GM12878 (cell line): ENCODE data around the gene VPS52. TPM values are rescaled to one million over a fixed set of nuclear protein-coding genes. Genes with fewer than 3 reads are reported as not detected.

Experiments
- ATAC-seq: fragments of 200-7000 bp; cut with Tn5 transposase; 3 replicates; pipeline ENCODE4 v1.9.1; 2020; ENCODE audit warnings: mild to moderate bottlenecking, moderate library complexity
- BruUV-seq: library from RNA; stranded (reverse); fragments of 400-500 nt; replicated peaks from 2 replicates; lab custom pipeline; 2021; lab: Mats Ljungman, UMichigan
- CTCF ChIA-PET: fragments of 300-600 bp; sonication (Branson Sonifier 250); formaldehyde crosslinking; extraction: SDS; loops from one replicate; lab custom pipeline; 2021; ENCODE audit warnings: inconsistent platforms; lab: Yijun Ruan, JAX
- POLR2A ChIA-PET: fragments of 350-600 bp; formaldehyde crosslinking; extraction: SDS; loops from one replicate; lab custom pipeline; 2021; ENCODE audit warnings: inconsistent platforms; lab: Charles Lee
- RAD21 ChIA-PET: fragments of 300-600 bp; sonication (Branson Sonifier 250); formaldehyde crosslinking; loops from one replicate; lab custom pipeline; 2023; ENCODE audit warnings: antibody characterized with exemption; ENCODE audit not compliant: unreplicated experiment; lab: Charles Lee
- SMC1A ChIA-PET: fragments of 300-600 bp; sonication (Branson Sonifier 250); formaldehyde crosslinking; loops from one replicate; lab custom pipeline; 2023; ENCODE audit not compliant: unreplicated experiment, uncharacterized antibody; lab: Charles Lee
- DNase-seq: peaks from one replicate; pipeline ENCODE4 v3.0.0-alpha.2; 2011; ENCODE audit warnings: low read depth, low spot score
- FAIRE-seq: peaks from 3 replicates; lab custom pipeline; 2011; peaks lifted over from hg19 to GRCh38; lab: Jason Lieb, UNC
- H2AFZ ChIP-seq: 2 replicates; pipeline ENCODE4 v1.6.0; 2011; ENCODE audit warnings: low read depth, low read length, control low read depth; ENCODE audit not compliant: control insufficient read depth
- H3K27ac ChIP-seq: 2 replicates; pipeline ENCODE4 v1.5.1; 2011; ENCODE audit warnings: control low read depth; ENCODE audit not compliant: control insufficient read depth, insufficient read depth
- H3K27me3 ChIP-seq, 2 experiments: replicated peaks in 1 of 2; 2 replicates each; pipeline versions ENCODE4 v1.6.0 to v1.6.1; 2011; ENCODE audit warnings: low read length in 1 of 2; ENCODE audit not compliant: control insufficient read depth in 2 of 2, insufficient read depth in 2 of 2
- H3K36me3 ChIP-seq, 2 experiments: 2 replicates each; pipeline ENCODE4 v1.5.1; 2011; ENCODE audit warnings: low read length in 1 of 2; ENCODE audit not compliant: control insufficient read depth in 2 of 2, insufficient read depth in 2 of 2
- H3K4me1 ChIP-seq: 2 replicates; pipeline ENCODE4 v1.6.1; 2011; ENCODE audit warnings: mild to moderate bottlenecking, low read length, moderate library complexity, mixed read lengths; ENCODE audit not compliant: control insufficient read depth, insufficient read depth
- H3K4me2 ChIP-seq: 2 replicates; pipeline ENCODE4 v1.6.0; 2011; ENCODE audit warnings: control low read depth; ENCODE audit not compliant: control insufficient read depth, insufficient read depth
- H3K4me3 ChIP-seq: fragments of 200-600 bp; sonication (generic); 2 replicates; pipeline ENCODE4 v1.5.1; 2016
- H3K79me2 ChIP-seq: 2 replicates; pipeline ENCODE4 v1.6.0; 2011; ENCODE audit warnings: low read length; ENCODE audit not compliant: control insufficient read depth, insufficient read depth
- H3K9ac ChIP-seq: 2 replicates; pipeline ENCODE4 v1.8.0; 2011; ENCODE audit warnings: low read length, control low read depth, mixed read lengths; ENCODE audit not compliant: control insufficient read depth, insufficient read depth
- H3K9me3 ChIP-seq: replicated peaks from 3 replicates; pipeline ENCODE4 v1.5.1; 2011; ENCODE audit warnings: mild to moderate bottlenecking, low read length; ENCODE audit not compliant: control insufficient read depth, insufficient read depth
- H4K20me1 ChIP-seq: 2 replicates; pipeline ENCODE4 v1.6.0; 2011; ENCODE audit not compliant: control insufficient read depth, insufficient read depth
- CHD2 ChIP-seq: IDR thresholded peaks from 2 replicates; pipeline ENCODE4 v1.6.1; 2011; ENCODE audit warnings: low read depth, low read length, improper control_type of control experiment, borderline replicate concordance
- CHD4 ChIP-seq: fragments of 200-600 bp; sonication (generic); IDR thresholded peaks from 2 replicates; pipeline ENCODE4 v1.6.1; 2016; ENCODE audit warnings: mild to moderate bottlenecking
- GABPA ChIP-seq: IDR thresholded peaks from 2 replicates; pipeline ENCODE4 v1.6.1; 2014; ENCODE audit warnings: antibody characterized with exemption, low read depth, mild to moderate bottlenecking, inconsistent platforms
- IRF4 ChIP-seq: IDR thresholded peaks from 2 replicates; pipeline ENCODE4 v1.6.1; 2011; ENCODE audit warnings: low read depth, low read length
- LARP7 ChIP-seq: fragments of 450-650 bp; IDR thresholded peaks from 2 replicates; pipeline ENCODE4 v1.6.1; 2017; ENCODE audit warnings: mild to moderate bottlenecking
- MEF2B ChIP-seq: fragments of 450-650 bp; IDR thresholded peaks from 2 replicates; pipeline ENCODE4 v1.6.1; 2018; ENCODE audit warnings: mild to moderate bottlenecking, moderate library complexity; ENCODE audit not compliant: partially characterized antibody, poor library complexity, severe bottlenecking
- MYC ChIP-seq: IDR thresholded peaks from 2 replicates; pipeline ENCODE4 v1.6.1; 2011; ENCODE audit warnings: mild to moderate bottlenecking, low read length, moderate library complexity, inconsistent platforms; ENCODE audit not compliant: insufficient read depth, insufficient replicate concordance, insufficient read length, severe bottlenecking
- NR2C1 ChIP-seq: fragments of 450-650 bp; IDR thresholded peaks from 2 replicates; pipeline ENCODE4 v1.6.1; 2017; ENCODE audit warnings: antibody characterized with exemption, mild to moderate bottlenecking, moderate library complexity
- POLR2A ChIP-seq: IDR thresholded peaks from 2 replicates; pipeline ENCODE4 v1.6.1; 2011; ENCODE audit warnings: low read depth, mild to moderate bottlenecking, low read length
- POLR2AphosphoS5 ChIP-seq: IDR thresholded peaks from 2 replicates; pipeline ENCODE4 v1.6.1; 2011; ENCODE audit warnings: mild to moderate bottlenecking, low read length, inconsistent platforms
- POU2F2 ChIP-seq: IDR thresholded peaks from 3 replicates; pipeline ENCODE4 v1.6.1; 2011; ENCODE audit warnings: low read depth, mild to moderate bottlenecking, low read length, borderline replicate concordance
- RFX5 ChIP-seq: IDR thresholded peaks from 2 replicates; pipeline ENCODE4 v1.6.1; 2011; ENCODE audit warnings: low read depth, low read length, improper control_type of control experiment
- WGBS: methylation state at CpG from one replicate; pipeline ENCODE4 v1.1.6; 2016; ENCODE audit warnings: low lambda C conversion rate; ENCODE audit not compliant: insufficient replicate concordance, insufficient coverage; ENCODE audit errors: missing lambda C conversion rate; 5-methylcytosine and 5-hydroxymethylcytosine counted together
- in situ Hi-C: fragments of 300-500 bp; cut with MboI; formaldehyde crosslinking; loops from 9 replicates; pipeline ENCODE4 v1.14.3; 2018; ENCODE audit warnings: mixed read lengths
- intact Hi-C: fragments of 100-400 bp; cut with micrococcal nuclease; formaldehyde crosslinking; loops from one replicate; pipeline ENCODE4 v1.14.2; 2022; ENCODE audit not compliant: unreplicated experiment
- polyA plus RNA-seq, 11 experiments: library from polyadenylated mRNA; depleted of rRNA in 4 of 11; unstranded in 6 of 11; stranded (reverse) in 5 of 11; fragments of >200 nt; fragmentation: Nextera tagmentation in 4 of 11; fragmentation: Illumina TruSeq in 1 of 11; extraction: Ambion mirVana in 4 of 11; extraction: Trizol in 1 of 11; gene quantifications; 1 replicate in 1 of 11; 2 replicates in 10 of 11; pipeline versions ENCODE4 v1.2.1 to v1.2.3, GENCODE V29; 2011 to 2016; ENCODE audit warnings: inconsistent platforms in 2 of 11, missing spikeins in 2 of 11, low read depth in 1 of 11
- total RNA-seq, 4 experiments: library from RNA; depleted of rRNA in 3 of 4; stranded (reverse); fragments of >200 nt in 3 of 4; fragmentation: Illumina TruSeq in 1 of 4; extraction: Trizol in 1 of 4; gene quantifications; 2 replicates each; pipeline versions ENCODE4 v1.2.1 to v1.2.3, GENCODE V29; 2013 to 2021
- TF ChIP-seq, protein P1 (sequence below), 3 experiments: IDR thresholded peaks in 2 of 3; conservative IDR thresholded peaks in 1 of 3; 2 replicates each; pipeline ENCODE4 v1.5.1; 2011; ENCODE audit warnings: low read depth in 3 of 3, low read length in 3 of 3, mild to moderate bottlenecking in 3 of 3, control low read depth in 2 of 3, moderate library complexity in 2 of 3, inconsistent platforms in 1 of 3, mixed read lengths in 1 of 3; ENCODE audit not compliant: control insufficient read depth in 2 of 3, insufficient read depth in 1 of 3; ENCODE audit errors: extremely low read depth in 1 of 3

Gene VPS52
- total and polyA plus RNA-seq, 10 of the 15 experiments (the other 5 are each of a cell fraction or from before 2014, with no cell fraction given) = 11.3 to 52.7 (median 36.7) TPM

DNA sequence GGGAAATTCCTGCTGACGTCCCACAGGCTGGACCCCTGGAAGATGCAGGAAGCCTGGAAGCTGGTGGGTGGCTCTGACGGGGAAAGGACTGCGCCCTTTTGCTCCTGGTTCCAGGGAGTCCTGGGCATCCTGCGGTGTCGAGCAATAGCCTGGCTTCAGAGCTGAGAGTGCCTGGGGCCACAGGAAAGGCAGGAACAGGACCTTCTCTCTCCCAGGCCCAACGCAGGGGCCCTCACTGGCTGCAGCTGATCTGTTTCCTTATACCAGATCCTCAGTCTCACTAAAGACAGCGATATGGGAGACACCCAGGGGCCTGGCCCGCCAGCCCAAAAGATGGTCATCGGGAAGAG lies 6.7 kb upstream of the VPS52 start:
- Histone ChIP-seq H3K9ac (peak overlapping the region; percentile 88; the same call in 1 of the 2 replicates), H3K4me2 (peak overlapping the region; percentile 83)
- in situ Hi-C loops = no loop called here

DNA sequence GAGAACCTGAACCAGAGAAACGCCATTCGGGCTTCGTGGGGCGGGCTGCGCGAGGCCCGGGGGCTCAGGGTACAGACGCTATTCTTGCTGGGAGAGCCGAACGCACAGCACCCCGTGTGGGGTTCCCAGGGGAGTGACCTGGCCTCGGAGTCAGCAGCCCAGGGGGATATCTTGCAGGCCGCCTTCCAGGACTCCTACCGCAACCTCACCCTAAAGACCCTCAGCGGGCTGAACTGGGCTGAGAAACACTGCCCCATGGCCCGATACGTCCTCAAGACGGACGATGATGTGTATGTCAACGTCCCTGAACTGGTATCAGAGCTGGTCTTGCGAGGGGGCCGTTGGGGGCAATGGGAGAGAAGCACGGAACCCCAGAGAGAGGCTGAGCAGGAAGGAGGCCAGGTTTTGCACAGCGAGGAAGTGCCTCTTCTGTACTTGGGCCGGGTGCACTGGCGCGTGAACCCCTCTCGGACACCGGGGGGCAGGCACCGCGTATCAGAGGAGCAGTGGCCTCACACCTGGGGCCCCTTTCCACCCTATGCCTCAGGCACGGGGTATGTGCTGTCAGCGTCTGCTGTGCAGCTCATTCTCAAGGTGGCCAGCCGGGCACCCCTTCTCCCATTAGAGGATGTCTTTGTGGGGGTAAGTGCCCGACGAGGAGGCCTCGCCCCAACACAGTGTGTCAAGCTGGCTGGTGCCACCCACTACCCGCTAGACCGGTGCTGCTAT lies 6.2 kb upstream of the VPS52 start:
- H3K79me2 ChIP-seq = peaks cover 46% of the 10 kb centered on the region
- H3K4me1 ChIP-seq = peaks cover 22% of the 10 kb centered on the region
- peaks cover 22 to 25% of the 10 kb centered on the region in 2 experiments for H3K36me3 ChIP-seq
- ChIA-PET SMC1A (interaction anchor here (0.7 to 3.6 kb wide), 12 partner anchors 9 to 153 kb away, joined by 3 to 25 read pairs (median 3); partner anchors contain the start of genes CUTA, PFDN6, RGL2 and WDR46), CTCF (interaction anchor here (1.0 to 3.9 kb wide), 8 partner anchors 10 to 148 kb away, joined by 3 to 30 read pairs (median 7); partner anchors contain the start of genes PFDN6, RGL2 and WDR46), POLR2A (interaction anchor here (0.7 to 3.9 kb wide), 15 partner anchors 8 to 307 kb away, joined by 3 to 38 read pairs (median 7); partner anchors contain the start of genes PFDN6, RGL2, SYNGAP1 and TAPBP), RAD21 (interaction anchor here (0.6 to 2.4 kb wide), 11 partner anchors 11 to 148 kb away, joined by 3 to 14 read pairs (median 7); partner anchors contain the start of genes PFDN6, RGL2, WDR46 and ZBTB22)
- H3K9ac ChIP-seq = peak overlapping the region; percentile 88
- H3K27ac ChIP-seq = peak overlapping the region; percentile 86
- peak overlapping the region; percentile 3 for H2AFZ ChIP-seq
- H3K4me3 ChIP-seq = peak overlapping the region; percentile 87
- peaks cover 6% of the 10 kb centered on the region for H4K20me1 ChIP-seq
- FAIRE-seq (no peak), ATAC-seq (peak; percentile 47), DNase-seq (no peak)
- no TSS peak for BruUV-seq
- no peaks in the 10 kb centered on the region for H3K27me3 ChIP-seq
- in situ Hi-C loops = no loop called here
- intact Hi-C loops = loop anchor here (1.0 to 5.0 kb wide), 5 partner anchors 11 to 114 kb away; partner anchors contain the start of genes KIFC1, PFDN6, TAPBP and WDR46
- peak overlapping the region; percentile 83 for H3K4me2 ChIP-seq
- H3K9me3 ChIP-seq = no peaks in the 10 kb centered on the region
- WGBS = 4% methylated on average over 39 of the region's 39 CpGs
- TF ChIP-seq POLR2AphosphoS5 (peak; percentile 23; the same call in 1 of the 2 replicates), POU2F2 (no peak), LARP7 (0 out of 2 replicates have a peak, but pooled peaks have one; percentile 9), GABPA (no peak), NR2C1 (no peak), MEF2B (peak; percentile 68), POLR2A (peak; percentile 62; the same call in 1 of the 2 replicates), IRF4 (0 out of 2 replicates have a peak, but pooled peaks have one; percentile 29)
- TF ChIP-seq, protein P1, sequence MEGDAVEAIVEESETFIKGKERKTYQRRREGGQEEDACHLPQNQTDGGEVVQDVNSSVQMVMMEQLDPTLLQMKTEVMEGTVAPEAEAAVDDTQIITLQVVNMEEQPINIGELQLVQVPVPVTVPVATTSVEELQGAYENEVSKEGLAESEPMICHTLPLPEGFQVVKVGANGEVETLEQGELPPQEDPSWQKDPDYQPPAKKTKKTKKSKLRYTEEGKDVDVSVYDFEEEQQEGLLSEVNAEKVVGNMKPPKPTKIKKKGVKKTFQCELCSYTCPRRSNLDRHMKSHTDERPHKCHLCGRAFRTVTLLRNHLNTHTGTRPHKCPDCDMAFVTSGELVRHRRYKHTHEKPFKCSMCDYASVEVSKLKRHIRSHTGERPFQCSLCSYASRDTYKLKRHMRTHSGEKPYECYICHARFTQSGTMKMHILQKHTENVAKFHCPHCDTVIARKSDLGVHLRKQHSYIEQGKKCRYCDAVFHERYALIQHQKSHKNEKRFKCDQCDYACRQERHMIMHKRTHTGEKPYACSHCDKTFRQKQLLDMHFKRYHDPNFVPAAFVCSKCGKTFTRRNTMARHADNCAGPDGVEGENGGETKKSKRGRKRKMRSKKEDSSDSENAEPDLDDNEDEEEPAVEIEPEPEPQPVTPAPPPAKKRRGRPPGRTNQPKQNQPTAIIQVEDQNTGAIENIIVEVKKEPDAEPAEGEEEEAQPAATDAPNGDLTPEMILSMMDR (IDR thresholded peaks at IDR 0.05 in 2 of 3, conservative IDR thresholded peaks at IDR 0.05 in 1 of 3; ENCODE audit: control insufficient read depth in 2 of 3, extremely low read depth in 1 of 3, insufficient read depth in 1 of 3, low read depth in 3 of 3, low read length in 3 of 3) = 0 out of 6 replicates have a peak, but pooled peaks of 1 of the 3 experiments have one; percentile 2

More for the DNA sequence above, 6.7 kb upstream of the VPS52 start:
- H3K9me3 ChIP-seq = no peaks in the 10 kb centered on the region
- ChIA-PET RAD21 (interaction anchor here (1.9 to 2.4 kb wide), 4 partner anchors 21 to 147 kb away, joined by 7 to 14 read pairs (median 10); partner anchors contain the start of gene RGL2), CTCF (interaction anchor here (0.5 to 3.9 kb wide), 6 partner anchors 10 to 287 kb away, joined by 3 to 30 read pairs (median 14); partner anchors contain the start of genes PFDN6, RGL2 and WDR46), SMC1A (interaction anchor here (0.9 to 3.6 kb wide), 6 partner anchors 10 to 153 kb away, joined by 3 to 25 read pairs (median 6); partner anchors contain the start of genes PFDN6, RGL2 and WDR46), POLR2A (interaction anchor here (1.1 to 3.9 kb wide), 7 partner anchors 9 to 67 kb away, joined by 3 to 38 read pairs (median 7); partner anchors contain the start of genes PFDN6, RGL2 and WDR46)
- H3K36me3 ChIP-seq = peaks cover 23 to 26% of the 10 kb centered on the region in 2 experiments
- peaks cover 6% of the 10 kb centered on the region for H4K20me1 ChIP-seq
- ATAC-seq (no peak), FAIRE-seq (no peak), DNase-seq (no peak)
- BruUV-seq = no TSS peak
- peaks cover 40% of the 10 kb centered on the region for H3K79me2 ChIP-seq
- TF ChIP-seq CHD2 (no peak), CHD4 (no peak), MYC (no peak), RFX5 (no peak)
- peak overlapping the region; percentile 86; the same call in 1 of the 2 replicates for H3K27ac ChIP-seq
- H2AFZ ChIP-seq = no peak overlapping the region
- peak overlapping the region; percentile 87; the same call in 1 of the 2 replicates for H3K4me3 ChIP-seq
- 69% methylated on average over 9 of the region's 9 CpGs for WGBS
- peaks cover 22% of the 10 kb centered on the region for H3K4me1 ChIP-seq
- no peaks in the 10 kb centered on the region for H3K27me3 ChIP-seq
- intact Hi-C loops = loop anchor here (5.0 kb wide), 1 partner anchor 114 kb away; the partner anchor contains the start of gene KIFC1
